Parathyroid adenoma (tissue), 2 donors: ENCODE results near the gene NELFB.

Experiments
- H2AFZ ChIP-seq: fragments of 300-600 bp; sonication (generic); one replicate; pipeline ENCODE4 v1.7.0; 2017; ENCODE audit warnings: antibody characterized with exemption, mild to moderate bottlenecking
- H3K27ac ChIP-seq: fragments of 300-600 bp; sonication (generic); one replicate; pipeline ENCODE4 v1.7.0; 2017
- H3K27me3 ChIP-seq: fragments of 300-600 bp; sonication (generic); one replicate; pipeline ENCODE4 v1.7.0; 2017; ENCODE audit warnings: low read length; ENCODE audit not compliant: control insufficient read depth, insufficient read depth
- H3K36me3 ChIP-seq: fragments of 300-600 bp; sonication (generic); one replicate; pipeline ENCODE4 v1.7.0; 2017; ENCODE audit warnings: low read length; ENCODE audit not compliant: control insufficient read depth, insufficient read depth
- H3K4me1 ChIP-seq: fragments of 300-600 bp; sonication (generic); one replicate; pipeline ENCODE4 v1.7.0; 2017; ENCODE audit warnings: control low read depth
- H3K4me2 ChIP-seq: fragments of 300-600 bp; sonication (generic); one replicate; pipeline ENCODE4 v1.7.0; 2017; ENCODE audit warnings: low read length
- H3K4me3 ChIP-seq: fragments of 300-600 bp; sonication (generic); one replicate; pipeline ENCODE4 v1.7.0; 2017; ENCODE audit warnings: low read depth, low read length
- H3K79me2 ChIP-seq: fragments of 300-600 bp; sonication (generic); one replicate; pipeline ENCODE4 v1.7.0; 2017; ENCODE audit warnings: control low read depth
- H3K9ac ChIP-seq: fragments of 300-600 bp; sonication (generic); one replicate; pipeline ENCODE4 v1.7.0; 2017; ENCODE audit warnings: mild to moderate bottlenecking
- H3K9me3 ChIP-seq: fragments of 300-600 bp; sonication (generic); one replicate; pipeline ENCODE4 v1.7.0; 2017; ENCODE audit warnings: low read length; ENCODE audit not compliant: control insufficient read depth
- CTCF ChIP-seq: fragments of 300-600 bp; sonication (generic); IDR thresholded peaks from one replicate; pipeline ENCODE4 v1.7.0; 2017; ENCODE audit warnings: antibody characterized with exemption, mild to moderate bottlenecking
- donor health status: primary hyperparathyroidism.

NELFB gene

DNA sequence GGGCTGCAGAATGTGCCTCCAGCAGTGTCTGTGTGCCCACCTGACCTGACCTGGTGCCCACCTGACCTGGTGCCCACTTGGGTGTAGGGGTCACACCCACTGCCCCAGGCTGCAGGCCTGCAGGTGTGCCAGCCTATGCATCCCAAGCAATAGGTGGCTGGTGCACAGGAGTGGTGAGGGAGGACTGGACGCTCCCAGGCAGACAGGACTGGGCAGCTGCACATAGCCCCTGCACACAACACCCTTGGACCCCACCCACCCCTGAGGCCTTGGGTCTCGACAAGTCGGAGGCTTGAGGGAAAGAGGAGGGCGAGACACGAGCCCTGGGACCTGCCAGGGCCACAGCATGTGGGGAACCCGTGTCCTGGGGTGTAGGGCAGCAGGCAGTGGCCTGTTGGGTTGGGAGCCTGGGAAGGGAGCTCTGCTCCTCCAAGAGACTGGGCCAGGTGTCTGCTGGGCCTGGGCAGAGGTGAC, 57.8 kb downstream of the NELFB start:
- Histone ChIP-seq H3K4me1 (no peaks in the 10 kb centered on the region), H3K27me3 (no peaks in the 10 kb centered on the region), H3K9ac (no peak overlapping the region), H3K9me3 (no peaks in the 10 kb centered on the region), H3K36me3 (no peaks in the 10 kb centered on the region), H3K4me2 (no peak overlapping the region), H3K4me3 (no peak overlapping the region), H2AFZ (no peak overlapping the region), H3K27ac (no peak overlapping the region), H3K79me2 (no peaks in the 10 kb centered on the region)
- no peak for TF ChIP-seq CTCF

GRCh38 chr9:137313326-137313936, 58.3 kb downstream of the NELFB start:
- Histone ChIP-seq H3K4me1 (no peaks in the 10 kb centered on the region), H3K79me2 (no peaks in the 10 kb centered on the region), H3K4me3 (no peak overlapping the region), H3K27me3 (no peaks in the 10 kb centered on the region), H2AFZ (no peak overlapping the region), H3K9me3 (no peaks in the 10 kb centered on the region), H3K9ac (no peak overlapping the region), H3K36me3 (no peaks in the 10 kb centered on the region), H3K4me2 (no peak overlapping the region), H3K27ac (no peak overlapping the region)
- no peak for TF ChIP-seq CTCF

DNA sequence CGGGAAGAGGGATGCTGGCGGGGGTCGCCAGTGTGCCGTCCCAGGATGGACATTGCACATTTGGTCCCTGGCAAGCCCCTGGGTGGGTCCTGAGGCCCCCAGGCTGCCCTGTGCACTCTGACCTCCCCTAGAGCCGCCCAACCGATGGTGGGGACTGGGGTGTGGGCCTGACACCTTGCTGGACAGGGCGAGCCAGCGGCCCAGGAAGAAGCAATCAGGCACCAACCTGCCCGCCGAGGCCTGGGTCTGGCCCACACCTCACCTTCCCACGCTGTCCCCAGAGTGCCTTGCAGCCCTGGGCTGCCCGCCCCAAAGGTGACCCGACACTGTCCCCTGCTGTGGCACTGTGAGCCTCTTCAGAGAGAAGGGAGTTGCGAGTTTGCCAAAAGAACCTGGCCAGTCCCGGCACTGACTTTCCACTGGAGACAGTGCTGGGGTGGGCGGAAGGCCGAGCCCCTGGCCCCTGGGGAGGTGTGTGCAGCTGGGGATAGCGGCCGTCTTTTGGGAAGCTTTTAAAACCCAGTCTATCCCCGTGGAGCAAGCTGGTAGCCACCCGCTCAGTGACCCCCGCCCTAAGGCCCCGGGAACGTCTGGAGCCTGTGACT, 58.9 kb downstream of the NELFB start:
- Histone ChIP-seq H3K36me3 (no peaks in the 10 kb centered on the region), H3K79me2 (no peaks in the 10 kb centered on the region), H3K9ac (no peak overlapping the region), H3K4me1 (no peaks in the 10 kb centered on the region), H3K4me3 (no peak overlapping the region), H3K27ac (no peak overlapping the region), H3K27me3 (no peaks in the 10 kb centered on the region), H3K4me2 (no peak overlapping the region), H2AFZ (no peak overlapping the region), H3K9me3 (no peaks in the 10 kb centered on the region)
- TF ChIP-seq CTCF = no peak

DNA sequence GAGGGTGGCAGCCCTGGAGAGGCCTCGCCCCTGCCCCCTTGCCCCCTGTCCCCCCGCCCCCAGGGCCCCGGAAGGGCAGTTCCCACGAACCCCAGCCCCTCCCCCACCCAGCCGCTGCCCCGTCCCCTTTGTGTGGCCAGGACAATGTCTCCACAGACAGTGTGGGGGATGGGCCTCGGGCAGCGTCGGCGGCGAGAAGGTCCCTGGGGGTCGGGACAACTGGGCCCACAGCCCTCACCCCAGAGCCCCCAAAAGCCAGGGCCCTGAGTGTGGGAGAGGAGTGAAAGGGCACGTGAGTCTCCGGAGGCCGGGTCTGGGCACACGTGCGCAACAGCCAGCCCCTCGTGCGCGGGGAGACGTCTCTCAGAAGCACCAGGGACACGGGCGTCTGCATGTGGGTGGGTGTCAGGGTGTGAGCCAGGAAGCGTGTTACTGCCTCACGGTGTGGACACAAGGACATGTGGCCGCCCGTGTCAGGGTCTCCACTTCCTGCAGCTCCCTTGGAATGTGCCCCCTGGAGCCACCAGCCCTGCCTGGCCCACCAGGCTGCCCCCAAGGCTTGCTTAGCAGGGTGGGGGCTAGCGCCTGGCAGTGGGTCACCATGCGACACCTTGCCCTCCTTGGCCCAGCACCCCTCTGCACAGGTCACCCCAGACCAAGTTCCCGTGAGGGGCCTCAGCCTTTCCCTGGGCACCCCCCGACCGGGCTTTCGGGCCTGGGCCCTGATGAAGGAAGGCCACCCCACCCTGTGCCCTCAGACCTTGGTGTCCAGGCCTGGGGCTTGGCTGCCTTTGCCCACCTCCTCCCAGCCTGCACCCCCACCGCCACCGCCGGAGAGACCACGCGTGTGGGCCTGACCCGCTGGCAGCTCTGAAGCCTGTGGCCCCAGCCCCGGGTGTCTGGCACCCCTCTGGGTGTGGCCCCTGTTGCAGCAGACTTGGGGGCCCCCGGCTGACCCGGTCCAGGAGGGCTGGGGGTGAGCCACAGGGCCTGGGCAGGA, 59.7 kb downstream of the NELFB start:
- H3K4me3 ChIP-seq = no peak overlapping the region
- H3K9ac ChIP-seq = no peak overlapping the region
- no peak for TF ChIP-seq CTCF
- H3K27me3 ChIP-seq = no peaks in the 10 kb centered on the region
- no peak overlapping the region for H2AFZ ChIP-seq
- H3K36me3 ChIP-seq = no peaks in the 10 kb centered on the region
- H3K4me2 ChIP-seq = no peak overlapping the region
- H3K9me3 ChIP-seq = no peaks in the 10 kb centered on the region
- no peaks in the 10 kb centered on the region for H3K4me1 ChIP-seq
- no peaks in the 10 kb centered on the region for H3K79me2 ChIP-seq
- no peak overlapping the region for H3K27ac ChIP-seq
